Measurements from ENCODE around the gene TARBP1. TPM values are rescaled to one million over a fixed set of nuclear protein-coding genes. Genes with fewer than 3 reads are reported as not detected.

TARBP1 gene
- total and polyA plus RNA-seq, 2 of the 13 experiments (the other 11 are each of a cell fraction or from before 2014, with no cell fraction given), result 37.7 to 67.0 TPM

- TF ChIP-seq, protein P1, sequence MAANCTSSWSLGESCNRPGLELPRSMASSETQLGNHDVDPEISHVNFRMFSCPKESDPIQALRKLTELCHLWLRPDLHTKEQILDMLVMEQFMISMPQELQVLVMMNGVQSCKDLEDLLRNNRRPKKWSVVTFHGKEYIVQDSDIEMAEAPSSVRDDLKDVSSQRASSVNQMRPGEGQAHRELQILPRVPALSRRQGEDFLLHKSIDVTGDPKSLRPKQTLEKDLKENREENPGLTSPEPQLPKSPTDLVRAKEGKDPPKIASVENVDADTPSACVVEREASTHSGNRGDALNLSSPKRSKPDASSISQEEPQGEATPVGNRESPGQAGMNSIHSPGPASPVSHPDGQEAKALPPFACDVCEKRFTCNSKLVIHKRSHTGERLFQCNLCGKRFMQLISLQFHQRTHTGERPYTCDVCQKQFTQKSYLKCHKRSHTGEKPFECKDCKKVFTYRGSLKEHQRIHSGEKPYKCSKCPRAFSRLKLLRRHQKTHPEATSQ (CRISPR knock-in tag; IDR thresholded peaks at IDR 0.05; ENCODE audit: borderline replicate concordance), result no peak
- TF ChIP-seq, protein P2, sequence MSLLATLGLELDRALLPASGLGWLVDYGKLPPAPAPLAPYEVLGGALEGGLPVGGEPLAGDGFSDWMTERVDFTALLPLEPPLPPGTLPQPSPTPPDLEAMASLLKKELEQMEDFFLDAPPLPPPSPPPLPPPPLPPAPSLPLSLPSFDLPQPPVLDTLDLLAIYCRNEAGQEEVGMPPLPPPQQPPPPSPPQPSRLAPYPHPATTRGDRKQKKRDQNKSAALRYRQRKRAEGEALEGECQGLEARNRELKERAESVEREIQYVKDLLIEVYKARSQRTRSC (CRISPR knock-in tag; IDR thresholded peaks at IDR 0.05; ENCODE audit: low read depth), result no peak
- TF ChIP-seq YEATS2 (CRISPR knock-in tag; IDR thresholded peaks at IDR 0.05; ENCODE audit: borderline replicate concordance) (peak; percentile 71), SIX1 (CRISPR knock-in tag; IDR thresholded peaks at IDR 0.05; ENCODE audit: borderline replicate concordance) (no peak), THAP7 (CRISPR knock-in tag; IDR thresholded peaks at IDR 0.05) (no peak), GATAD2A (CRISPR knock-in tag; IDR thresholded peaks at IDR 0.05) (no peak), HBP1 (CRISPR knock-in tag; IDR thresholded peaks at IDR 0.05; ENCODE audit: low read depth) (no peak), ZNF432 (CRISPR knock-in tag; IDR thresholded peaks at IDR 0.05; ENCODE audit: borderline replicate concordance) (no peak), ZFP62 (CRISPR knock-in tag; IDR thresholded peaks at IDR 0.05) (no peak), HNF4A (CRISPR knock-in tag; IDR thresholded peaks at IDR 0.05) (no peak), MYNN (CRISPR knock-in tag; IDR thresholded peaks at IDR 0.05; ENCODE audit: low read depth) (0 out of 2 replicates have a peak, but pooled peaks have one; percentile 31), SMAD1 (CRISPR knock-in tag; IDR thresholded peaks at IDR 0.05; ENCODE audit: borderline replicate concordance, low read depth) (no peak), ZNF703 (CRISPR knock-in tag; IDR thresholded peaks at IDR 0.05; ENCODE audit: borderline replicate concordance) (0 out of 2 replicates have a peak, but pooled peaks have one; percentile 23), ZNF768 (CRISPR knock-in tag; IDR thresholded peaks at IDR 0.05) (peak; percentile 32; the same call in 1 of the 2 replicates), RFXAP (CRISPR knock-in tag; IDR thresholded peaks at IDR 0.05; ENCODE audit: borderline replicate concordance) (peak; percentile 53; the same call in 1 of the 2 replicates), POLR2AphosphoS5 (IDR thresholded peaks at IDR 0.05; ENCODE audit: low read depth, low read length) (peak; percentile 65), GPBP1L1 (CRISPR knock-in tag; IDR thresholded peaks at IDR 0.05) (no peak), SRSF1 (optimal IDR thresholded peaks at IDR 0.05; ENCODE audit: low read depth, low read length) (no peak), ZNF761 (CRISPR knock-in tag; conservative IDR thresholded peaks at IDR 0.05) (no peak), ZNF83 (CRISPR knock-in tag; IDR thresholded peaks at IDR 0.05; ENCODE audit: borderline replicate concordance) (0 out of 2 replicates have a peak, but pooled peaks have one; percentile 54), ZNF782 (CRISPR knock-in tag; IDR thresholded peaks at IDR 0.05; ENCODE audit: borderline replicate concordance) (no peak), PPARG (CRISPR knock-in tag; conservative IDR thresholded peaks at IDR 0.05) (no peak)
- TF ChIP-seq, protein P3, sequence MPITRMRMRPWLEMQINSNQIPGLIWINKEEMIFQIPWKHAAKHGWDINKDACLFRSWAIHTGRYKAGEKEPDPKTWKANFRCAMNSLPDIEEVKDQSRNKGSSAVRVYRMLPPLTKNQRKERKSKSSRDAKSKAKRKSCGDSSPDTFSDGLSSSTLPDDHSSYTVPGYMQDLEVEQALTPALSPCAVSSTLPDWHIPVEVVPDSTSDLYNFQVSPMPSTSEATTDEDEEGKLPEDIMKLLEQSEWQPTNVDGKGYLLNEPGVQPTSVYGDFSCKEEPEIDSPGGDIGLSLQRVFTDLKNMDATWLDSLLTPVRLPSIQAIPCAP (CRISPR knock-in tag; IDR thresholded peaks at IDR 0.05; ENCODE audit: low read depth), result no peak
These were observed at the start of gene TARBP1 (continued) for GRCh38 chr1:234478481-234479309.
